ENCODE data around the gene TARBP1.

Gene TARBP1

DNA sequence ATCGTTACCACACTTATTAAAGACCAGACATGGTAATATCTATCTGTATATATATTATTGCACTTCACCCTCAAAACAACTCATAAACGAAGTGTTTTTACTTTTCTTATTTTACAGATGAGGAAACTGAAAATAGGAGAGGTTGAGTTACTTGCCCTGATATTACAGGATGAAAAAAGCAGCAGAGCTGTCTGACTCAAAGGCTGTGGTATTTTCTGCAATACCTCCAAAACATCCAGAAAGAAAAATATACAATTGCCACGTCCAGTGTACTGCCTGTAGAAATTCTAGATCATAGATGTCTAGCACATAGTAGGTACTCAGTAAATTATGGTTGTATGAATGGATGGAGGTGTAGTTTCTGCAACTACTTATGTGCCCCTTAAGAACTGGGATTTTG lies 5.2 kb upstream of the TARBP1 start:
- no peak for DNase-seq (ENCODE audit: low read depth in 3 of 3)

DNA sequence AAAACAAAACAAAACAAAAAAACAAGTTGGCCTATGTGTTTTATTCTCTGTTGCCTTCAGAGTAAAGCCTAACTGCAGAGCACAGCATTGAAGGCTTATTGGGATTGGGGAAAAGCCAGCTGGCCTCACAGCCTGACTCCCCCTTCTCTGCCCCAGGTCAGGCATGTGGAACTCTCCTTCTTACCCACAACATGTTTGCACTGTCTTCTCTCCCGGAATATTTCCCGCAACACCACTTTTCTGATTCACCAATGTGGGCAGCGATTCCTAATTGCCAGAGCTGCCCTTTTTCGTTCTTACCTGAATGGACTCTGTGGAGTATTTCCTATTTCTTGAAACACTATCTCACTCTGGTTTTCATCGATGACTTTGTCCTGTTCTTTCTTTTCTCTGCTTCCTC lies 2.8 kb upstream of the TARBP1 start:
- no peak for DNase-seq (ENCODE audit: low read depth in 3 of 3)

DNA sequence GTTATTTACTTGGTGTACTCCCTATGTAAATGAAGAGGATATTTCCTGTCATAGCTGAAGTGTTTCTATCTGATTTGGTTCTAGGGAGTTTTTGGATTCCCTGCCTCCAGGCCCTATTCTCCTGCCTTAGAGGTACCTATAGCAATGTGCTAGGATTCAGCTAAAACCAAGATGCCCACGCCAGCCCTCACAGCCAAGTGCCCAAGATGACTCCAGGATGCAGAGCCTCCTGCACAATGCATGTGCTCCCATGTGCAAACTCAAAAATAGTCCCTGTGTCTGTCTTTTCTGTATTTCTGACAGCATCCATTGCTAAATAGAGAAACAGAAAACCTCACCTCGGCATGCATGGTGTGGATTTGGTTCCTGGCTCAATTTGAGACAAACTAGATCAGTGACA lies 887 bp upstream of the TARBP1 start:
- DNase-seq (ENCODE audit: low read depth in 3 of 3): no peak

DNA sequence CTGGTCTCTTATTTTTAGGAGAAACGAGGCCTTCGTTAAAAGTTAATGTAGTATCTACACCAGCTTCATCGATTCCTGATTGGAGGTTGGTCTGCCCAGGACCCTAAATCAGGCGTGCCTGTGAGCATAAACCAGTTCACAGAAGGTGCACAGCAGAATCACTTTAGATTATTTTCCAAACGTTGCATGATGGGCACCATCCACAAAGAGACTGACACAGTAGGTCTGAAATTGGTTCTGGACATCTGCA lies 256 bp upstream of the TARBP1 start:
- no peak for DNase-seq (ENCODE audit: low read depth in 3 of 3)

DNA sequence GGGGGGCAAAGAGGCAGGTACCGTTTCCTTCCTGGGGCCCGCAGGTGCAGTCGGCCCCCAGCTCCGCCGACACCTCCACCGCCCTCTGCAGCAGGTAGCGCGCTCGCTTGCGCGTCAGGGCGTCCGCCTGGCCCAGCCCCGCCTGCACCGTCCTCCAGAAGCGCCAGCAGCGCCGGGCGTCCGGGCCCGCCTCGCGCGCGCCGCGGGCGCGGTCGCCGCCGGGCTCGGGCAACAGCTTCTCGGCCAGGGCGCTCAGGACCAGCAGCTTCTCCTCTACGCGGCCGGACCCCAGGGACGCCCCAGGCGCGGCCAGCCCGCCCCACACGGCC lies 863 bp downstream of the TARBP1 start:
- peak; percentile 44 to 74 (median 47) for DNase-seq (ENCODE audit: low read depth in 3 of 3)

DNA sequence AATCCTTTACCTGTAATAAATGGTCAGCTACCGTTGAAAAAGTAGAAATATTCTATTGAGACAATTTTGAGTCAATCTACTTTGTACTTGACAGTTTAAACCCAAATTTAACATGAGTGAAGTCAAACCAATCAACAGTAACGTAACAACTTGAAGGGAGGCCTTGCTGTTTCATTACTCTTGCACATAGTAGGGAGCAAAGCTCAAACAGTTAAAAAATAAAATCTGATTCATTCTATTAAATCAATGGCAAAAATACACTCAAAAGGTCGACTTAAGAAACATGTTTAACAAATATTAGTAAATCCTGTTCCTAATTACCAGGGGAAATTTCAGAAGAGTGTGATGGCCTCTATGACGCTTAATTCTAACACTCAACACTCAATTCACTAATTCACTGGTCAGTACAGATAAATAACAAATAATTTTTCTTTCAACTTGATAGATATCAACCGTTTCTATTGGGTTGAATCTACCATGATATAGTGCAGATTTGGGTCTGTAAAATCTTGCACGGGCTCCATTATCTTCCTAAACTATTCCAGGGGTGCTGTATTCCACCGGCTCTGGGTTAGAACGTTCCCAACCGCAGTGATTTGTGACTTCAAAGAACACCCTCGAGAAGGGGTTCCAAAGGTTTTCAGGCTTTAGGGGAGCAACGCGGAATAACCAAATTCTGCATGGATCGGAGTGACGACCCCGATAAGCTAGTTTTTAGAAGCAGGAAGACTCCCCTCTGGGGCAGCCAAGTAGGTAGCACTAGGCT lies 1.4 kb downstream of the TARBP1 start:
- DNase-seq (ENCODE audit: low read depth in 3 of 3): no peak

DNA sequence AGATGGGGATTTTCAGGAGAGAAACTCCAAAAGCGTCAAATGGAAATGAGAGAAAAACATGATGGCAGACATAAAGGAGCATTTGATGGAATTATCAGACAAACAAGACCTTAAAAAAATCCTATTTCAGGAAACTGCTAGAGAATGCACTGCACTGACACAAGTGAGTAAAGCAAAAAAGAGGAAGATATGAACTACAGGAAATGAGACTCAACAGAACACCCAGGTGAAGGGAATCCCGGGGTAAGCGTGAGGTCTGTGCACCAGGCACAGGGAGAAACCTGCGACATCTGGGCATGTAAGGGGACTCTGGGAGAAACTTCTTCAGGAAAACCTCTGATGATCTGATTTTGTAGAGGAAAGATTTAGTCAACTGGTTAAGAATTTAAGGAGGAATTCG lies 2.8 kb downstream of the TARBP1 start:
- no peak for DNase-seq (ENCODE audit: low read depth in 3 of 3)

DNA sequence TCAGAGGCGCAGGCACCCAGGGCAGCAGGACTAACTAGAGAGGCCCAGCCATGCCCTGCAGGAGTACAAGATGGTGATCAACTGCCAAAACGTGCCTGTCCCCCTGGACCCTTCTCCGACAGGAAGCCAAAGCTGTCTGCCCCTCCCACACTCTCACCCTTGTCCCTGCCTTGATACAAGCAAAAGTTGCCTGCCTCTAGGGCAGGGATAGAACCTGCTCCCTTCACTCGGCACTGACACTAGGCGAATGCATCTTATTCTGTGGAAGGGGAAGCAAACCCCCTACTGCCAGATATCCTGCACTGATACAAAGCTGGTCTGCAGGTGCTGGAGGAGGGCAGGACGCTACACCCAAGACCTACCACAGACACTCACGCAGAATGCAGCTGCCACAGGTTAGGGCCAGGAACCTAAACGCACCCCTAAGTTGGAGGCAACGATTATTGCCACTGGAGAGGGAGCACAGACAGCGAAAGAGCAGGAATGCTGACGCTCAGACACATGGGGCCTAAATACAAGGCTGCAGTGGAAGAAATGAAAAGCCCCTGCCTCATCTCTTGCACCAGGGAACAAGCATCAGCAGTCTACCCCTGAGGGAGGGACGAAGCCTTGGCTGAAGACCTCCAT lies 3.7 kb downstream of the TARBP1 start:
- DNase-seq (ENCODE audit: low read depth in 3 of 3): no peak

DNA sequence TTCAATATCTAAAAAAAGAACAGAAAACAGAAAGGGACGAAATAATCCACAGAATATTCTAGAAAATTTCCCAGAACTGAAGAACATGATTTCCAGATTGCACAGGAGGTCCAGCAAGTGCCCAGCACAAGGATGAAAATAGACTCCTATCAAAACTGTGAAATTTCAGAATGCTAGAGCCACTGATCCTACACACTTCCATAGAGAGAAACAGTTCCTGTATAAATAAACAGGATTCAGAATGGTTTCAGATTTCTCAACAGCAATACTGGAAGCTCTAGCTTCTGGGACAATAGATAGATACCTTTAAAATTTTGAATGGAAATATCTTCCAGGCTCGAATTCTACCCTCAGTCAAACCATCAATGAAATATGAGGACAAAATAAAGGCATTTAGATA lies 4.6 kb downstream of the TARBP1 start:
- no peak for DNase-seq (ENCODE audit: low read depth in 3 of 3)

DNA sequence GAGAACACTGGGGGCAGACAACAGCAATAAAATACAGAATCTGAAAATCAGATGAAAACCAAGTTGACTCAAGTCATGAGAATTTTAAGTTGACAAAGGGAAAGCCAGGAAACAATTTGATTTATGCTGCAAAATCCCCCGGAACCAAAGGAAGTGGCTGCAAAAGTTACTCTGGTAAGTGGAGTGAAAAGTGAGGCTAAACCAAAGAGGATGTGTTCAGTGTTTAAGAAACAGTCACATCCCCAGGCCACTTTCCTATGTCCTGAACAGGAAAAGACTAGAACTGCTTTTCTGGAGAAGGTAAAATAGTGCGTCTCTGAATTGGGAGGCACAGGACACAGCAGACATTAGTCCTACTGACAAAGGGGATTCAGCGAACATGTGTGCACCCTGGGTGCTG lies 5.9 kb downstream of the TARBP1 start:
- DNase-seq (ENCODE audit: low read depth in 3 of 3): no peak

DNA sequence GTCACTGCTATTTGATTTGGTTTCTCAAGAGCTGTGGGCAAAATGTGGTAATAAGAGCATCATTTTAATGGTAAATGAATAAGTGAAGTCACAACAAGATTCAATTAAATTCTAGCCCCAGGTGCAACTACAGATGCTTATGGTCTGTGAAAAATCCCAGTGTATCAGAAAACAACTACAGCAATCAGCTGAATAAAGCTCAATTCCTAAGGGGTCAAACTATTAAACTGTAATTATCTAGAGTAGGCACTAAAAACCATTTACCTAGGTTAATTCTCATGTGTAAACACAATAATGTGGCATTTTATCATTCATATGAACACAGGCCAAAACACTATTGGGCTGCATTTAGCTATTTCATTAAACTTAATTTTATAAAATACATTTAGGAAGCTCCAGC lies 9.6 kb downstream of the TARBP1 start:
- DNase-seq (ENCODE audit: low read depth in 3 of 3): no peak

DNA sequence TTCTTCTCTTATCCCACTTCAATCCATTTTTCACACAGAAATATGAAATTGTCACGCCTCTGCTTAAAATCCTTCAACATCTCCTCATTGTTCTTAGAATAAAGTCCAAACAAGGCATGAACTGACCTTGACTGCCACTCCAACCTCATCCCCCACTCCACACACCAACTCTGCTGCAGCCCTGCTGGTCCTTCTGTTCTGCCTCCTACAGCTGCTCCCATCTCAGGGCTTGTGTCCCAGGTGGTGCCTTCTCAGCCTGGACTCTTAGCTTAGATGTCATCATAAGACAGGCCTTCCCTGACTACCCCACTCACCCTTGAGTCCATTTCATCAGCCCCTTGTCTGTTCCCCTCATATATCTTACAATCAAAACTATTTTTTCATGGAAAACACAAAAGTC lies 10.4 kb downstream of the TARBP1 start:
- DNase-seq (ENCODE audit: low read depth in 3 of 3): no peak

DNA sequence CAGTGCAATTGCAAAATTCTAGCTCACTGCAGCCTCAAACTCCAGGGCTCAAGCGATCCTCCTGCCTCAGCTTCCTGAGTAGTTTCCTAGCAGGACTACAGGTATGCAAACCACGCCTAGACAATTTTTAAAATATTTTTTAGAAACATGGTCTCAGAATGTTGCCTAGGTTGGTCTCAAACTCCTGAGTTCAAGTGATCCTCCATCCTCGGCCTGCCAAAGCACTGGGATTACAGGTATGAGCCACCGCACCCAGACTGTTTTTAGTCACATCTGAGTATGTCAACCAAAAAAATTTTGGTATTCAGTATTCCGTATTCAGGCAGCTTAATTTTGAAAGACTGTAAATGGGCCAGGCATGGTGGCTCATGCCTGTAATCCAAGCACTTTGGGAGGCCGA lies 11.2 kb downstream of the TARBP1 start:
- DNase-seq (ENCODE audit: low read depth in 3 of 3): no peak

DNA sequence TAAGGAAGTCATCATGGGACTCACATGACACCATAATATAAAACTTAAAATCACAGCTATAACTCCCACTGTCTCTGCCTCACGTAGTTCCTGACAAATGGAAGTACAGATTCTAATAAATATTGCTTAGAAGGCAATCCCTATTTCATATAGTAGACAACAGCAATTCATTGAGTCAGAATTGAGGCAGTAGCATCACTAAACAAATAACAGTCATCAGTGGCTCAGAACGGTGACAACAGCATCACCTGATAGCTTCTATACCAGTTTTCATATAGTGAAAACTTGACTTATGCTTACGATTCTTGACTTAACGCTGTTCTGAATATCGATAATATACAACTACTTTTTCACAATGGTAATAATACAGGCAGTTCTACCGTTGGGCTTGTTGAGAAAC lies 12.0 kb downstream of the TARBP1 start:
- DNase-seq (ENCODE audit: low read depth in 3 of 3): no peak

DNA sequence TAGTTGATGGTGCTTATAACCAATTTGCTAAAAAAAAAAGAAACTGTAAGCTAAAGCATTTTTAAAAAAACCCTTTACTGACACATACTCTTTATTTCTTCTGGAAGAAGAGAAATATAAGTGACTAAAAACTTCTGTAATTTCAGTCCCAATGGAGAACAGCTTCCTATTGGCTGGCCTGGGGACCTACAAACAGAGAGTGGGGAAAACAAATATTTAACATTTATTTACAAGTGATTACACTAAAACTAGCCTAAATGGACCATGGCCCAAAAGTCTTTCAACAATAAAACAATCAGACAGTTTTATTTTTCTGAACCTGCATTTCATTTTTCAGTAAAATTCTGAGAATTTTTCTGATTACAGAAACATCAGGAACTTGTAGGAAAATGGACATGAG lies 15.2 kb downstream of the TARBP1 start:
- DNase-seq (ENCODE audit: low read depth in 3 of 3): no peak

DNA sequence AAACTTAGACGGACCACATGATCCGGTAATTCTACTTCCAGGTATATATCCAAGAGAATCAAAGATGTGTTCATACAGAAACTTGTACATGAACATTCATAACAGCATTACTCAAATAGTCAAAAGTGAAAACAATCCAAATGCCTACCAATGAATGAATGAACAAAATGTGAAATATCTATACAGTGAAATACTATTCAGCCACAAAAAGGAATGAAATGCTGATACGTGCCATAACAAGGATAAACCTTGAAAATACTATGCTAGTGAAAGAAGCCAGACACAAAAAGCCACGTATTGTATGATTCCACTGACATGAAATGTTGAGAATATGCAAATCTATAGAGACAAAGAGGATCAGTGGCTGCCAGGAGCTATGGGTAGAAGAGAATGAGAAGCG lies 18.3 kb downstream of the TARBP1 start:
- DNase-seq (ENCODE audit: low read depth in 3 of 3): no peak

DNA sequence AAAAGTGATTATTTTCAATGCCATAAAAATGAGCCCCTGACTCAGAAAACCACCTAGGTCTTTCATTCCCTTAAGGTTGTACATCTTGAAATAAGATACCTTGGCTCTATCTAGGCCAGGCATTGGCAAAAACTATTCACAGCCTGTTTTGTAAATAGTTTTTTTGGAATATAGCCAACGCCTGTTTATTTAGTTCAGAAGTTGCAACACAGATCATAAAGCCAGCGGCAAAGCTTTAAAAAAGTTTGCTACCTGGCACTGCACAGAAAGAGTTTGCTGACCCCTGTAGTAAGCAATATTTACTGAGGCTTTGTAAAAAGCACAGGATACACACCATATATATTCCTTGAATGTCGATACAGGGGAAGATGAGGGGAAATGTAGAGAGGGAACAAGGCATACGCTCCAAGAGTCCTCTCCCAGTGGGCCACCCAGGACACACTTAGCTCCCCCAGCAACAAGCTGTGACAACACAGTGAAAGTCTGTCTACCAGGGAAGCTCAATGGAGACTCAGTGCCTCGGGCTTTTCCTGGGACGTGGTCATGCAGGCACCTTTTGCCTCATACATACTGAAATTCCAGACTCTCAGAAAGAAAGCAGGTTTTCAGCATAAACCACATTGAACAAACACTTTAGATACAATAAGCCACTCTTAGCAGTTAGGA lies 20.5 kb downstream of the TARBP1 start:
- DNase-seq (ENCODE audit: low read depth in 3 of 3): no peak

DNA sequence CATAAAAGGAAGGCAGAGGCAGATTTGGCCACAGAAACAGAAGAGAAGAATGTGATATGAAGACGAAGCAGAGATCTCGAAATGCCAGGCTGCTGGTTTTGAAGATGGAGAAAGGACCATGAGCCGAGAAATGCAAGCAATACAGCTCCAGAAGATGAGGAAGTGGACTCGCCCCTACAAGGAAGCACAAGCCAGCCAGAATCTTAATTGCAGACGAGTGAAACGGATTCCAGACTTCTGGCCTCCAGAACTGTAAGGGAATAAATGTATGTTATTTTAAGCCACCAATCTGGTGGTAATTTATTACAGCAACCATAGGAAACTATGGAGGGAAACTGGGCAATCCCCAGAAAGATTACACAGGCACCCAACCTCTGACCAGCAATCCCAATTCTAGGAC lies 24.1 kb downstream of the TARBP1 start:
- no peak for DNase-seq (ENCODE audit: low read depth in 3 of 3)

DNA sequence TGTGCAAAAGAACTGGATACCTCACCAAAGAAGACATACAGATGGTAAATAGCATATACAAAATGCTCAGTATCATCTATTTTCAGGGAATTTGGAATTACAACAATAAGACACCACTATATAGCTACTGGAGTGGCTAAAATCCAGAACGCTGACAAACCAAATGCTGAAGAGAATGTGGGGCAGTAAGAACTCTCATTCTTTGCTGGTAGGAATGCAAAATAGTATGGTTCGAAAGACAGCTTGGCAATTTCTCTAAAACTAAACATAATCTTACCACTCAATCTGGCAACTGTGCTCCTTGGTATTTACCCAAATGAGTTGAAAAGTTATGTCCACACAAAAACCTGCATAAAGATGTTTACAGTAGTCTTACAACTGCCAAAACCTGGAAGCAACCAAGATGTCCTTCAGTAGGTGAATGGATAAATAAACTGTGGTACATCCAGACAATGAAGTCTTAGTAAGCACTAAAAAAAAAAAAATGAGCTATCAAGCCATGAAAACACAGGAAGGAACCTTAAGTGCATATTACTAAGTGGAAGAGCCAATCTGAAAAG lies 26.5 kb downstream of the TARBP1 start:
- no peak for DNase-seq (ENCODE audit: low read depth in 3 of 3)

DNA sequence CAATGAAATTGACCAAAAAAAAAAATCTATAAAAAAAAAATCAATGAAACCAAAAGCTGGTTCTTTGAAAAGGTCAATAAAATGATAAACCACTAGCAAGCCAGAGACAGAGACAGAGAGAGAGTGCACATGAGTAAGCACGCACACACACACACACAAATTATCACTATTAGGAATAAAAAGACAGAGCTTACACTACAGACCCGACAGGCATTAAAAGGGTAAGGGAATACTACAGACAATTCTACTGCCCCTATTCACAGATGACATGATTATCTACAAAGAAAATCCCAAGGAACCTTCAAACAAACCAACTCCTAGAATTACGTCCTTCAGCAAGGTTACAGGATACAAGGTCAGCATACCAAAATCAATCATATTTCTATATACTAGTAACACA lies 38.6 kb downstream of the TARBP1 start:
- DNase-seq (ENCODE audit: low read depth in 3 of 3): no peak

DNA sequence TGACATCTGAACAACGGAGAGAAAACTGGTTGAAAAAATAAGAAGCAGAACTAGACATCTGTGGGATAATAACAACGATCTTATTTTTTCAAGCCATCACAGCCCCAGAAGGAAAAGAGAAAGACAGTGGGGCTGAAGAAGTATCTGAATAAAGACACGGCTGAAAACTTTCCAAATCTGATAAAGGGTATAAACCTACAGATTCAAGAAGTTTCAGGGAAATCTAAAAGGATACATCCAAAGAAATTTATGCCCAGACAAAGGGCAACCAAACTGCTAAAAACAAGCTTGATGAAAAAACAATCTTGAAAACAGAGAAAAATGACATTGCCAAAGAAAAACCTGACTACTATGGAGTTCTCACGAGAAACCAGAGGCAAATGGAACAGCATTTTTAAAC lies 40.4 kb downstream of the TARBP1 start:
- no peak for DNase-seq (ENCODE audit: low read depth in 3 of 3)

DNA sequence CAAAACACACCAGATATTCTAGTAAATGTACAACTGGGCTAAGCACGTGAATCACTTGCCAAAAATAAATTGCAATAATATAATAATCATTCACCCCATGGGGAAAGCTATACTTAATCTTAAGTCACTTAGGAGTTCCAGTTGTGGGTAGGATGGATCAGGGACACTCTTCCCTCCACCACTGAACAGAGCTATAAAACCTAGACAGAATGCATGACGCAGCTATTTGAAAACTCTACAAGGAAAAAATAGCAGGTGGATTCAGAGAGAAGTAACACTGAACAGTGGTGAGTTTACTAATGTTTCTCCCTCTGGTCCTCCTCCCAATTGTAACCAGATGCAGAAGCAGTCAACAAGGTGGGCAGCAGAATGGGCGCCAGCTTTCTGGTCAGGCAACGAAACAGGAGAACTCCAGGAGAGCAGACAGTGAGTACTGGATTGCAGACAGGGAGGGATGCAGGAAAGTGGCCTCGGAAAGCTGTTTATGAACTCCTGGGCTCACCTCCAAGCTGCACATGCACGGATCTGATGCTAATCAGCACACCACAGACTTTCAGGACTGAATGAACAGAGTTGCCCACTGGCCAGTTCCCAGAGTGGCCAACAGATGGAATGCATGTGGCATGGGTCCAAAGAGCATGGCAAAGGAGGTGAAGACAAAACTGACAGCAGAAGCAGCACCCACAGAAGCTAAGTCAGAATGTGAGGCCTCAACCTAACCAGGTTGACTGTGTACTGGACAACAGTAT lies 41.4 kb downstream of the TARBP1 start:
- no peak for DNase-seq (ENCODE audit: low read depth in 3 of 3)

DNA sequence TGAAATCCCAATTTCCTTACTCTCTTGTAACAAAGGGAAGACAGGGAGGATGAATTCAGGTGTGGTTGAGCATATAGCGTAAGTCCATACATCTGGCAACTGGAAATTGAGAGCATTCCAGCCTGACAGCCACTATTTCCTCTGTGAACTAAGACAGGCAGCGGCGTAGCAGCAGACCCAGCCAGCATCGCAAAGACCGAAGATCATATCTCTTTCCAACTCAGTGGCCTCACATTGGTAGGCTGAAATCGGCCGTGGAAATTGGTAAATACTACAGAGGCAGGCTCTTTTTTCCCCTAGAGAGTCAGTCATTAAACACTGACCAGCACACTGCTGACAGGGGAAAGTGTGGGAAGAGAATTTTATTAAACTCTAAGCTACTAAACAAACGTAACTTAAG lies 43.4 kb downstream of the TARBP1 start:
- no peak for DNase-seq (ENCODE audit: low read depth in 3 of 3)

All from stimulated activated CD4-positive, alpha-beta T cell treated with anti-CD3 and anti-CD28 coated beads, TNF-alpha, amount 100 ng/mL, for 24 hours (primary cell).